Ishikawa (cell line): ENCODE measurements around the gene ALKBH8.

ENCODE experiments used
- CEBPB ChIP-seq: IDR thresholded peaks from 2 replicates; pipeline ENCODE4 v1.6.1; 2012
- CREB1 ChIP-seq: IDR thresholded peaks from 2 replicates; pipeline ENCODE4 v1.6.1; 2012; ENCODE audit warnings: low read depth
- EGR1 ChIP-seq: IDR thresholded peaks from 2 replicates; pipeline ENCODE4 v1.6.1; 2012
- EP300 ChIP-seq: IDR thresholded peaks from 2 replicates; pipeline ENCODE4 v1.6.1; 2012; ENCODE audit warnings: borderline replicate concordance
- FOXM1 ChIP-seq: IDR thresholded peaks from 2 replicates; pipeline ENCODE4 v1.6.1; 2012; ENCODE audit warnings: low read depth, borderline replicate concordance
- MAX ChIP-seq: IDR thresholded peaks from 2 replicates; pipeline ENCODE4 v1.6.1; 2012
- NFIC ChIP-seq: IDR thresholded peaks from 2 replicates; pipeline ENCODE4 v1.6.1; 2012
- RAD21 ChIP-seq: IDR thresholded peaks from 2 replicates; pipeline ENCODE4 v1.6.1; 2012; ENCODE audit warnings: low read depth
- TAF1 ChIP-seq: IDR thresholded peaks from 2 replicates; pipeline ENCODE4 v1.6.1; 2012; ENCODE audit warnings: low read depth, mild to moderate bottlenecking
- TCF12 ChIP-seq: IDR thresholded peaks from 2 replicates; pipeline ENCODE4 v1.6.1; 2012; ENCODE audit warnings: low read depth
- YY1 ChIP-seq: IDR thresholded peaks from 2 replicates; pipeline ENCODE4 v1.6.1; 2012; ENCODE audit warnings: low read depth

- no peak for TF ChIP-seq TAF1
- TF ChIP-seq FOXM1, result no peak
- no peak for TF ChIP-seq YY1
- no peak for TF ChIP-seq EP300
- no peak for TF ChIP-seq CREB1
- TF ChIP-seq MAX, result no peak
- TF ChIP-seq TCF12, result no peak
- no peak for TF ChIP-seq CEBPB
- no peak for TF ChIP-seq RAD21
- TF ChIP-seq EGR1, result no peak
- no peak for TF ChIP-seq NFIC
Observed at GRCh38 chr11:107577346-107577711, 11.8 kb upstream of the ALKBH8 start.
